Measurements from ENCODE around the gene PSTK. TPM values are rescaled to one million over a fixed set of nuclear protein-coding genes. Genes with fewer than 3 reads are reported as not detected.

Gene PSTK
- total and polyA plus RNA-seq, 4 donors, result 9.0 to 13.6 (median 12.0) TPM

DNA sequence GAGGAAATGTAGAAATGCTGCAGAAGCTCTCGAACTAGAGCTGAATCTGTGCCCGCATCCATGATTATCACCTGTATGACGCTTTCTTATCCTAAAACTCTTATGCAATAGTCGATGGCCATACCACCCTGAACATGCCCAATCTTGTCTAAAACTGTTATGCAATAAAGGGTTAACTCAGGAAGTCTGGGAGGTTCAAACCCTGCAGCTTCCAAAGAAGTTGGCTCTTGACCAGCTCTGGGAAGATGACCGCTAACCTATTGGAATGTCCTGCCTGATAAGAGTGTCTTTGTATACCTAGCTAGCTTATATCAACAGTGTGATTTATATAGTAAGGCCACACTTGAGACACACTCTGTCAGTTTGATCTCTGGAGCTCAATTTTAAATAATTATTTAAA is 22.7 kb upstream of the PSTK start:
- Histone ChIP-seq H3K4me1 (ENCODE audit: control insufficient read depth, insufficient read depth, low read length) (peaks cover 14% of the 10 kb centered on the region), H3K27me3 (ENCODE audit: control insufficient read depth, insufficient read depth, low read length) (peaks cover 3% of the 10 kb centered on the region)
- no CpG with 5 or more reads among the region's 5 CpGs for WGBS (ENCODE audit: insufficient coverage)

DNA sequence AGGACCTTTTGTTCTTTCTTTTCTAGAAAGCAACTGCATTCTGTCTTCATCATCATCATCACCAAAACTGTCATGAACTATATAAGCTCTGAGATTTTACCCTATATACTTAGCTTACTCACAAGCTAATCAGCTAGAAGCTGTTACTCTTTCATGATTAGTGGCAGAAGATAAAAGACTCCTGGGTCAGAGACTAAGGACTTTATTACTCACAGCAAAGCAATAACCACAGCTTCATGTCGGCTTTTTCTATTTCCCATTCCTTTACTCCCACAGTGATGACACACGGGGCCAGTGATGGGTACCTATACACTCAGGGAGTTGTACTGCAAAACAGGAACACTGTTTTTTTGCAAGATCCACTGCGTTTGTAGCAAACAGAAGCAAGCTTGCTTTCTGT is 17.8 kb upstream of the PSTK start:
- Histone ChIP-seq H3K4me1 (ENCODE audit: control insufficient read depth, insufficient read depth, low read length) (no peaks in the 10 kb centered on the region), H3K27me3 (ENCODE audit: control insufficient read depth, insufficient read depth, low read length) (no peaks in the 10 kb centered on the region), H3K27ac (ENCODE audit: low read depth, low read length) (no peak overlapping the region), H3K36me3 (ENCODE audit: control insufficient read depth, insufficient read depth, low read length) (peaks cover 8% of the 10 kb centered on the region), H3K4me3 (ENCODE audit: low read depth, low read length) (no peak overlapping the region), H3K9me3 (ENCODE audit: control insufficient read depth, insufficient read depth, low read length) (peaks cover 2% of the 10 kb centered on the region)
- DNase-seq (ENCODE audit: low read depth in 4 of 6, low spot score in 6 of 6), result no peak
- WGBS (ENCODE audit: insufficient coverage), result 87% methylated on average over 3 of the region's 3 CpGs

More for the DNA sequence above, 22.7 kb upstream of the PSTK start:
- Histone ChIP-seq H3K4me3 (ENCODE audit: low read depth, low read length) (no peak overlapping the region), H3K27ac (ENCODE audit: low read depth, low read length) (no peak overlapping the region), H3K9me3 (ENCODE audit: control insufficient read depth, insufficient read depth, low read length) (peaks cover 3% of the 10 kb centered on the region), H3K36me3 (ENCODE audit: control insufficient read depth, insufficient read depth, low read length) (no peaks in the 10 kb centered on the region)
- no peak for DNase-seq (ENCODE audit: low read depth in 4 of 6, low spot score in 6 of 6)

DNA sequence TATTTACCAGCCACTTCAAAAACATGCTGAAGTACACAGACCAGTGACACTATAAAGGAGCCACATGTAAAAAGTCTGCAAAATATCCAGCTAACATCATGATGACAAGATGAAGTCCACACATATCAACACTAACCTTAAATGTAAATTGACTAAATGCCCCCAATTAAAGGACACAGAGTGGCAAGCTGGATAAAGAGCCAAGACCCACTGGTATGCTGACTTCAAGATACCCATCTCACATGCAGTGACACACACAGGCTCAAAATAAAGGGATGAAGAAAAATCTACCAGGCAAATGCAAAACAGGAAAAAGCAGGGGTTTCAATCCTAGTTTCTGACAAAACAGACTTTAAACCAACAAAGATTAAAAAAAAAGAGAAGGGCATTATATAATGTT is 13.3 kb upstream of the PSTK start:
- Histone ChIP-seq H3K9me3 (ENCODE audit: control insufficient read depth, insufficient read depth, low read length) (peaks cover 2% of the 10 kb centered on the region), H3K27ac (ENCODE audit: low read depth, low read length) (no peak overlapping the region), H3K36me3 (ENCODE audit: control insufficient read depth, insufficient read depth, low read length) (peaks cover 8% of the 10 kb centered on the region), H3K4me3 (ENCODE audit: low read depth, low read length) (no peak overlapping the region), H3K4me1 (ENCODE audit: control insufficient read depth, insufficient read depth, low read length) (no peaks in the 10 kb centered on the region), H3K27me3 (ENCODE audit: control insufficient read depth, insufficient read depth, low read length) (no peaks in the 10 kb centered on the region)
- DNase-seq (ENCODE audit: low read depth in 4 of 6, low spot score in 6 of 6), result no peak

- peaks cover 8% of the 10 kb centered on the region for H3K36me3 ChIP-seq (ENCODE audit: control insufficient read depth, insufficient read depth, low read length)
- WGBS (ENCODE audit: insufficient coverage), result no CpG with 5 or more reads among the region's 3 CpGs
- H3K9me3 ChIP-seq (ENCODE audit: control insufficient read depth, insufficient read depth, low read length), result peaks cover 2% of the 10 kb centered on the region
- H3K27ac ChIP-seq (ENCODE audit: low read depth, low read length), result no peak overlapping the region
- H3K4me1 ChIP-seq (ENCODE audit: control insufficient read depth, insufficient read depth, low read length), result no peaks in the 10 kb centered on the region
- H3K27me3 ChIP-seq (ENCODE audit: control insufficient read depth, insufficient read depth, low read length), result no peaks in the 10 kb centered on the region
- no peak overlapping the region for H3K4me3 ChIP-seq (ENCODE audit: low read depth, low read length)
- DNase-seq (ENCODE audit: low read depth in 4 of 6, low spot score in 6 of 6), result no peak
These were observed 11.5 kb upstream of the PSTK start for GRCh38 chr10:122968698-122969097.

DNA sequence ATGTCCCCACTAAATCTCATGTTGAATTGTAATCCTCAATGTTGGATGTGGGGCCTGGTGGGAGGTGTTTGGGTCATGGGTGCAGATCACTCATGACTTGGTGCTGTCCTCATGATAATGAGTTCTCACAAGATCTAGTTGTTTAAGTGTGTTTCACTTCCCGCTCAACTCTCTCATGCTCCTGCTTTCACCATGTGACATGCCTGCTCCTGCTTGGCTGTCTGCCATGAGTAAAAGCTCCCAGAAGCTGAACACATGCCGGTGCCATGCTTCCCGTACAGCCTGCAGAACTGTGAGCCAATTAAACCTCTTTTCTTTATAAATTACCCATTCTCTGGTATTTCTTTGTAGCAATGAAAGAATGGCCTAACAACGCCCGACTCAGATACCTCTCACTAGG is 6.2 kb upstream of the PSTK start:
- DNase-seq (ENCODE audit: low read depth in 4 of 6, low spot score in 6 of 6), result peak in 2 of 6 donors; percentile 14 to 19
- Histone ChIP-seq H3K27ac (ENCODE audit: low read depth, low read length) (no peak overlapping the region), H3K4me1 (ENCODE audit: control insufficient read depth, insufficient read depth, low read length) (no peaks in the 10 kb centered on the region), H3K27me3 (ENCODE audit: control insufficient read depth, insufficient read depth, low read length) (no peaks in the 10 kb centered on the region), H3K9me3 (ENCODE audit: control insufficient read depth, insufficient read depth, low read length) (no peaks in the 10 kb centered on the region), H3K4me3 (ENCODE audit: low read depth, low read length) (no peak overlapping the region), H3K36me3 (ENCODE audit: control insufficient read depth, insufficient read depth, low read length) (no peaks in the 10 kb centered on the region)
- WGBS (ENCODE audit: insufficient coverage), result 41% methylated on average over 2 of the region's 5 CpGs

DNA sequence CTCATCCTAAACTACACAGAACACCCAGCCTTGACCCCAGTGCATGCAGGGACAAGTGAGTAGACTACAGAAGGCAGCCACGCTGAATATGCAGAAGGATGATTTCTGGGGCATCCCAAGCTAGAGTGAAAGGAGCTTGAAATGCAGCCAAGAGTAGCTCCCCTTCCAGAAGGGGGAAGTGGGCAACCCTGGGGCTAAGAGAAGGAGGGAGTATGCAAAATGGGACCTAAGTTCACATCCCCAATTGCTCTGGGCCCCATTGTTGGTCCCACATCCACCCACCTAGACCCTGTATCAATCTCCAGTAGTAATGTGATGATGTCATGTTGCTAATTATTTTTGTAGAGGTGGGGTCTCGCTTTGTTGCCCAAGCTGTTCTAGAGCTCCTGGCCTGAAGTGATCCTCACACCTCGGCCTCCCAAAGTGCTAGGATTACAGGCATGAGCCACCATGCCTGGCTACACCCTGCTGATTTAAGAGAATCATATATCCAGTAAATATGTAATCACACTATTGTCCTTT is 5.6 kb upstream of the PSTK start:
- H3K4me3 ChIP-seq (ENCODE audit: low read depth, low read length), result no peak overlapping the region
- no peaks in the 10 kb centered on the region for H3K9me3 ChIP-seq (ENCODE audit: control insufficient read depth, insufficient read depth, low read length)
- no peaks in the 10 kb centered on the region for H3K27me3 ChIP-seq (ENCODE audit: control insufficient read depth, insufficient read depth, low read length)
- no peaks in the 10 kb centered on the region for H3K36me3 ChIP-seq (ENCODE audit: control insufficient read depth, insufficient read depth, low read length)
- peaks cover 3% of the 10 kb centered on the region for H3K4me1 ChIP-seq (ENCODE audit: control insufficient read depth, insufficient read depth, low read length)
- H3K27ac ChIP-seq (ENCODE audit: low read depth, low read length), result no peak overlapping the region
- no peak for DNase-seq (ENCODE audit: low read depth in 4 of 6, low spot score in 6 of 6)
- 67% methylated on average over 1 of the region's 3 CpGs for WGBS (ENCODE audit: insufficient coverage)

DNA sequence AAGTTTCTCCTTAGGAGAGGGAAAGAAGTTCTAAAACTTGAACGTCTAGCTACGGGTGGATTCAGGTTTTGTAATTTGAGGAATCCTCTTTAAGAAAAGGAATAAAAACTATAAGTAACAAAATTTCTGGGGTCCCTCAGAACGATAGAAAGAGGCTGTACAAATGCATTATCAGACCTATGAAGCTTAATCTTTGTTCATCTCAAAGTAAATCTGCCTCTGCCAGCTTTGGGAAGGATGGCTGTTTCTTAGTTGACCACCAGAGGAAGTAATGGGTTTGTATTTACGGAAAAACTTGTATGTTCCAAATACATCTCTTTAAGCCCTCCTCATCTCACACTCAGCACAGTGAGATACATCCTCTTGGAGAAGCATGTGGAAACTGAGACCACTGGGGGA is 864 bp downstream of the PSTK start:
- no peaks in the 10 kb centered on the region for H3K27me3 ChIP-seq (ENCODE audit: control insufficient read depth, insufficient read depth, low read length)
- no peaks in the 10 kb centered on the region for H3K36me3 ChIP-seq (ENCODE audit: control insufficient read depth, insufficient read depth, low read length)
- peak overlapping the region; percentile 96 for H3K4me3 ChIP-seq (ENCODE audit: low read depth, low read length)
- peaks cover 9% of the 10 kb centered on the region for H3K4me1 ChIP-seq (ENCODE audit: control insufficient read depth, insufficient read depth, low read length)
- peak in 4 of 6 donors; percentile 6 to 47 (median 25) for DNase-seq (ENCODE audit: low read depth in 4 of 6, low spot score in 6 of 6)
- no peak overlapping the region for H3K27ac ChIP-seq (ENCODE audit: low read depth, low read length)
- no CpG with 5 or more reads among the region's 4 CpGs for WGBS (ENCODE audit: insufficient coverage)
- H3K9me3 ChIP-seq (ENCODE audit: control insufficient read depth, insufficient read depth, low read length), result no peaks in the 10 kb centered on the region

GRCh38 chr10:122983898-122984297 is 3.7 kb downstream of the PSTK start:
- Histone ChIP-seq H3K9me3 (ENCODE audit: control insufficient read depth, insufficient read depth, low read length) (no peaks in the 10 kb centered on the region), H3K4me1 (ENCODE audit: control insufficient read depth, insufficient read depth, low read length) (peaks cover 9% of the 10 kb centered on the region), H3K27ac (ENCODE audit: low read depth, low read length) (no peak overlapping the region), H3K4me3 (ENCODE audit: low read depth, low read length) (no peak overlapping the region), H3K36me3 (ENCODE audit: control insufficient read depth, insufficient read depth, low read length) (no peaks in the 10 kb centered on the region), H3K27me3 (ENCODE audit: control insufficient read depth, insufficient read depth, low read length) (no peaks in the 10 kb centered on the region)
- WGBS (ENCODE audit: insufficient coverage), result 96% methylated on average over 5 of the region's 6 CpGs
- DNase-seq (ENCODE audit: low read depth in 4 of 6, low spot score in 6 of 6), result no peak

DNA sequence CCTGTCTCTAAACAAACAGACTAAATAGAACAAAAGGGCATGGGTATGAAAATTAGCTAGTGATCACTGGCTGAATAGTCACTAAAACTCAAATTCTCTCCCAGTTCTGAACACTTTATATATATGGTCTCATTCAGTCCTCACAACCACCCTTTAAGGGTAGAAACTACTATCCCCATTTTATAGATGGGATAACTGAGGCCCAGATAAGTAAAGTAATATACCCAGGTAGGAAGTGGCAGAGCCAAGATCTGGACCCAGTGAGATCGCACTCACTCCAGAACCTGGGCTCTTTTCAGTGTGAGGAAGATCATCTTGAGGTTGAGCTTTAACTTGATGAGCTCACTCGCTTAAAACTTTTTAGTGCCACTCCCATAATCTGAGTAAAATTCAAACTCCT is 4.5 kb downstream of the PSTK start:
- Histone ChIP-seq H3K4me3 (ENCODE audit: low read depth, low read length) (no peak overlapping the region), H3K27ac (ENCODE audit: low read depth, low read length) (no peak overlapping the region), H3K4me1 (ENCODE audit: control insufficient read depth, insufficient read depth, low read length) (peaks cover 5% of the 10 kb centered on the region), H3K9me3 (ENCODE audit: control insufficient read depth, insufficient read depth, low read length) (no peaks in the 10 kb centered on the region), H3K27me3 (ENCODE audit: control insufficient read depth, insufficient read depth, low read length) (no peaks in the 10 kb centered on the region), H3K36me3 (ENCODE audit: control insufficient read depth, insufficient read depth, low read length) (peaks cover 3% of the 10 kb centered on the region)
- 100% methylated on average over 2 of the region's 2 CpGs for WGBS (ENCODE audit: insufficient coverage)
- DNase-seq (ENCODE audit: low read depth in 4 of 6, low spot score in 6 of 6), result no peak

DNA sequence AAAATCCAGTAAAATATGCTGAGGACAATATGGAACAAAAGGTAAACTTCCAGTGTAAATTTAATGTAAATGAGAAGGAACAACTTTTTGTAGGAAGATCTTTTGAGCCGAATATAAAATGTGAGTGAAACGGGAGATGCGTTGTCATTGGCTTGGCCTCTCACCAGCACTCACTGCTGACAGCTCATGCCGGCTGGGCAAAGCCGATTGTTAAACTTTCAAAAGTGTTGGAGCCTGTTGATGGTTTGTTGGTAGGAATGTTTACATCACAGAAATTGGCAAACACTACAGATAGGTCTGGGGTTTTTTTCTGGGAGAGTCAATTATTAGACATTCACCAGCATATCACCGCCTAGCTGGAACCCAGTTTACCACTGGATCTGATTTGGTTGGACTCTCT is 6.1 kb downstream of the PSTK start:
- DNase-seq (ENCODE audit: low read depth in 4 of 6, low spot score in 6 of 6), result peak in 1 of 6 donors; percentile 8
- WGBS (ENCODE audit: insufficient coverage), result 80% methylated on average over 3 of the region's 6 CpGs
- Histone ChIP-seq H3K36me3 (ENCODE audit: control insufficient read depth, insufficient read depth, low read length) (peaks cover 3% of the 10 kb centered on the region), H3K9me3 (ENCODE audit: control insufficient read depth, insufficient read depth, low read length) (no peaks in the 10 kb centered on the region), H3K27me3 (ENCODE audit: control insufficient read depth, insufficient read depth, low read length) (no peaks in the 10 kb centered on the region), H3K4me3 (ENCODE audit: low read depth, low read length) (no peak overlapping the region), H3K4me1 (ENCODE audit: control insufficient read depth, insufficient read depth, low read length) (no peaks in the 10 kb centered on the region), H3K27ac (ENCODE audit: low read depth, low read length) (no peak overlapping the region)

All from spinal cord (tissue), 10 donors.